Stimulated activated CD4-positive, alpha-beta T cell treated with anti-CD3 and anti-CD28 coated beads, TNF-alpha, amount 100 ng/mL, for 24 hours (primary cell): ENCODE data around the gene USB1.

Experiments used
- DNase-seq, 3 experiments: peaks; one replicate each; pipeline ENCODE4 v3.0.0-alpha.2; 2020; ENCODE audit warnings: low read depth in 3 of 3

Gene USB1, protein sequence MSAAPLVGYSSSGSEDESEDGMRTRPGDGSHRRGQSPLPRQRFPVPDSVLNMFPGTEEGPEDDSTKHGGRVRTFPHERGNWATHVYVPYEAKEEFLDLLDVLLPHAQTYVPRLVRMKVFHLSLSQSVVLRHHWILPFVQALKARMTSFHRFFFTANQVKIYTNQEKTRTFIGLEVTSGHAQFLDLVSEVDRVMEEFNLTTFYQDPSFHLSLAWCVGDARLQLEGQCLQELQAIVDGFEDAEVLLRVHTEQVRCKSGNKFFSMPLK

DNA sequence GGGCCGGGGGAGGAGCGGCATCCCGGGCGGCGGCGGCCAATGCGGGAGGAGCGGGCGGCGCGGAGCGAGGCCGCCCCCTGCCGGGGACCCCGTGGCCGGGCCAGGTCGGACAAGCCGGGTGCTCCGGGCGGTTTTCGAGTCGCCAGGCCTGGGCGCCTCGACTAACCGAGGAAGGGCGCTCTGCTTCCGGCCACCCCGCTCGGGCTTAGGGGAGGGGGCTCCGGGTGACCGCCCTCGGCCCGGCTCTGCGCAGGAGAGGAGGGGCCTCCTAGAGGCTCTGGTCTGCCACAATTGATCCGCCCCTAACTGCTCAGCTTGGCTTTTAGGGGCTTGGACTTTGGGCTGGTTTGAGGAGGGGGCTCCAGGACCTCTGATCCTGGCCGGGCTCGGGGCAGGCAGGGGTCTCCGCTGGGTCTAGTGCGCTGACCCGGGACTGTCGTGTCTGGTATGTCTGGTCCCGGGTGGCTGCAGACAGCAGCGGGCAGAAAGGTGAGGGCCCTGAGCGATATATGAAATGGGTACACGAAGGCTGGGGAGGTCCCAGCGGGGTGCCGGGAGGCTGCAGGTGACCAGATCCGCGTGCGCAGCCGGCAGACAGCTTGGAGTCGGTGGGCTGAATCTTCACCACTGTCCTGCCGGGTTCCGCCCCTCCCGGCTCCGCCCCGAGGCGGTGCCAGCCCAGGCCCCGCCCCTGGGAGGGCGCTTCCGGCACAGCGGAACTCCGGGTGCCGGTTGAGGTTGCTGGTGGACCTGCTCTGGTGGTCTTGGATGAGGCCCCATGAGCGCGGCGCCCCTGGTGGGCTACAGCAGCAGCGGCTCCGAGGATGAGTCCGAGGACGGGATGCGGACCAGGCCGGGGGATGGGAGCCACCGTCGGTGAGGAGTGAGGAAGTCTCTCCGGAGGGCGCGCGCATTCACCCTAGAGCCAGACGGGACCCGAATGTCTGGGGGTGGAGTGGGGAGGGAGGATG is at the start of gene USB1:
TSS of gene USB1 (plus strand) at position 702 of the 971 bp plus-strand sequence. CDS start at position 779, 77 bp downstream.
- DNase-seq, result peak; percentile 61 to 79 (median 66)

- no peak for DNase-seq
Observed at GRCh38 chr16:57952909-57953308, 48.3 kb upstream of the USB1 start.

DNA sequence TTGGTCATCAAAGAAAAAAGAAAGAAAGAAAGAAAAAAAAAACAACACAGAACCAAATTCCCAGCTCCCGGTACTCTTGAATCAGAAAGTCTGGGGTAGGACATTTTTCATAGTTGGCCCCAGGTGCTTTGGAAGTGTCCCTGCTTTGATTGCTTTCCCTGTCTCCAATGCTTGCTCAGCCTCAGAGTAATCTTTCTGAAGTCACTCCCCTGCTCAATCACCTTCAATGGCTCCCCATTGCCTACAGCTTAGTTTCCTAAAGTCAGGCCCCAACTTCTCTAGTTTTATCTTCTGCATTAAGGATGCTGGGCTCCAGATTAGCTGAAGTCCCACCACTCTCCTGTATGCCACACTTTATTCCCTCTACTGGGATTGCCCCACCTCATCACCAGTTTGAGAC is 47.4 kb upstream of the USB1 start:
- DNase-seq, result no peak

GRCh38 chr16:57955572-57956188 is 45.5 kb upstream of the USB1 start:
- DNase-seq, result no peak

DNA sequence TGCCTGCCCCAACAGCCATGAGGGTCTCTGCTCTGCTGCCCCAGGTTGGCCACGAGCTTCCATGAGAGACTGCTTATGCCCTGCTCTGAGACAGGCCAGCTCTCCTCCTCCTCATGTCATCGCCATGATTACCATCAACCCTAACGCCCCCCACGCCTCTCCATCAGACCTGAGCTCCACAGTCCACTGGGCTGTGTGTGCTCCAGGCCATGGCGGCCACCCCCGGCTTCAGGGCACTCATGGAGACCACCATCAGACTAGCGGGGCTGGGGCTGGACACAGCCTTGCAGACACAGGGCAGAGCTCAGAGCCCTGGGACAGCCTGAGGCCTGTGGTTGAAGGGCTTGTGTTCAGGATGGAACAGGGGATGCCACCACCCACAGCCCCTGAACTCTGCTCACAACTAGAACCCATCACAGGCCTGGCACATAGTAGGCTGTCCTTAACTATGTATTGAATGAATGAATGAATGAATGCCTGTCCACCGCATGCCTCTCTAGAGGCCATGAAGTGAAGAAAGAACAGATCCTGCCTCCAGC is 44.9 kb upstream of the USB1 start:
- no peak for DNase-seq

DNA sequence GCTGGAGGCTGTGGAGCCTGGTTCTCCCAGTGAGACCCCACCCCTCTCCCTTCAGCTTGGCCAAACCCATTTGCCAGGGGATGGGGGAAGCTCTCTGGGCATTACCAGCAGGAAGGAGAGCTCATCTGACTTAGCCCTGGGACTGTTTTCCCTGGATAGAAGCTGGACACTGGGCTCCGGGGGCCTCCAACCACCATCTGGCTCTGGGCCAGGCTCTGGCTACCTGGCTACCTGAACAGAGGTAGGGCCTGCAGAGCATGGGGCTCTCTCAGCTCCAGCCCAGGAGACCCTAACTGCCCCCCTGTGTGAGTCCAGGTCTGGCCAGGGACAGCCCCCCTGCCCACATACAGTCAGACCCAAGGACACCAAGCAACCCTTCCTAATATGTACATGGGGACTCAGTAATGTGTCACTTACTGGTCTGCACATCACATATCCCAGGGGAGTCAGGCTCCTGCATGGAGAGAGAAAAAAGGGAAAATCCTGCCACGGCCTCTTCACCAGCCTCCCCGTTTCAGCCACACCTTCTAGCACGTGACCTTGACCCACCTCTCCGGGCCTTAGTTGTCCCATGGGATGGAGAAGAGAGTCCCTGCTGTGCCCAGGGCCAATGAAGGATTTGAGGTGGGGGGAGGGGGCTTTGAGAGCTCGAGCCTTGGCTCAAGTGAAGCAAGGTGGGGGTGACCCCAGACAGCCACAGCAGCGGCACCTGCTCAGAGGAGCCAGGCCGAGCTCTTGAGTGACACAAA is 44.1 kb upstream of the USB1 start:
- no peak for DNase-seq

DNA sequence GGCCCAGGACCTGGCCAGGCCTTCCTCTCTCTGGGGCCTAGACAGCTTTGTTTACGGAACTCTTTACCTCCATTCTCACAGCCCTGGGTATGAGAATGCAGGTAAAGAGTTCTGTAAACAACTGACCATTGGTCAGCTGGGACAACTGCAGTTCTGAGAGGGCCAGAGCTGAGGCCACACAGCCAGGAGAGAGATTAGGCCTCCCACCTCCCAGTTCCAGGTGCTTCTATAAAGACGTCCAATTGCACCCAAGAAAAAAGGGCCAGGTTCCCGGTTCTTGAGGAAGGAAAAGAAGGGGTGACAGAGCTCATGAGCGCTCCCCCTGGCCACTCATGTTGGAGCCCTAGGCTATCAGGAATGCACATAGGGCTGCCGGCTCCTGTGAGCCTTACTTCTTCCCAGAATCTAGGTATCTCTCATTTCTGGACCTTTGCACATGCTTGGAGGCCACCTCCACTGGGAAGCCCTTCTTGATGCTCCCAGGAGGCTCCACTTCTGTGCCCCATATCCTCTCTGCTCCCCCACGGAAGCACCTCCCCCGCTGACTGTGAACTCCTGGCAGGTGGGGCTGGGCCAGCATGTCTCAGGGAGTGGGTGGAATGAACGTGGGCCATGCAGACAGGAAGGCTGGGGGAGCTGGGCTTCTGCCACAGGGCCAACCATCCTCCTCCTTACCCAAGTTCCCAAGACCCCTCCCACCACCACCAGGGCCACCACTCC is 43.4 kb upstream of the USB1 start:
- DNase-seq, result no peak

DNA sequence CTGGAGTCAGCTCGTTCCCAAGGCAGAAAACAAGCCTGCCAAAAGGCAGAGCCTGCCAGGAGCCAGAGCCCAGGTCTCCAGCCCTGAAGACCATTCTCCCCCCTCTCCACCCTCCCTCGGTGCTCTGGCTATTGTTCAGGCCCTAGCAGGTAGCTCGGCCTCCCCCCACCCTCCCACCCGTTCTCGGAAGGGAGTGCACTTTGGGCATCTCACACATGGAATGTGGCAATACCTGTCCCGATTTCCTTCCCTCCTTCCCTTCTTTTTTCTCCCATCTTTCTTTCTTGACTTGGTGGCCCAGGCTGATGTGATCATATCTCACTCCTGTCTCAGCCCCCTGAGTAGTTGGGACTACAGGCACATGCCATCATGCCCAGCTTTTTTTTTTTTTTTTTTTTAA is 42.7 kb upstream of the USB1 start:
- DNase-seq, result no peak

DNA sequence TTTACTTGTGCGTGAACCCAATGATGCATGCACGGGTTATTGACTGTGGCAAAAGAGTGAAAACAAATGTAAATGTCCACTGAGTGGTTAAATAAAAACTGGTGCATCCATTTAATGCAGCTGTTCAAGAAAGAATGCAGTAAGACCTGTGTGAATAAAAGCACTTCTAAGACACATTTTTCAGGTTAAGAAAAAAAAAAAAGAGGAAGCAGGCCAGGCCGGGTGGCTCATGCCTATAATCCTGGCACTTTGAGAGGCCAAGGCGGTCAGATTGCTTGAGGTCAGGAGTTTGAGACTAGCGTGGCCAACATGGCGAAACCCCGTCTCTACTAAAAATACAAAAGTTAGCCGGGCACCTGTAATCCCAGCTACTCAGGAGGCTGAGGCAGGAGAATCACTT is 42.1 kb upstream of the USB1 start:
- DNase-seq, result no peak

GRCh38 chr16:57959804-57960203 is 41.4 kb upstream of the USB1 start:
- no peak for DNase-seq

GRCh38 chr16:57960310-57960709 is 40.9 kb upstream of the USB1 start:
- DNase-seq, result no peak

GRCh38 chr16:57960826-57961472 is 40.3 kb upstream of the USB1 start:
- no peak for DNase-seq

DNA sequence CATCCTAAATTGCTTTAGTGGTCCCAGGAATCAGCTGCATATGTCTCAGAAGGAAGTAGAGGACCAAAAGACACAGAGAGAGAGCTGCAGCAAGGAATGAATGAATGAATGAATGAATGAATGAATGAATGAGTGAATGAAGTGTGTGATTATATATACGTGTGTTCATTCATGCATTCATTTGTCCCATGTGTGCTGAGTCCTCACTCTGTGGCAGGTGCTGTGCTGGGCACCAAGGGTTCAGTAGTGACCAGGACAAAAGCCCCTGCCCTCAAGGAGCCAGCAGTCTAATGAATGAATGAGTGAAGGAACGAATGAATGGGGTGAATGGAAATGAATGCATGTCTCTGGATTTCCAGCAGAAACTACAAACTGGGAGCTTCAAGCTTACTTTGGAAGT is 39.7 kb upstream of the USB1 start:
- no peak for DNase-seq

- no peak for DNase-seq
Observed at GRCh38 chr16:57962046-57962445, 39.2 kb upstream of the USB1 start.

DNA sequence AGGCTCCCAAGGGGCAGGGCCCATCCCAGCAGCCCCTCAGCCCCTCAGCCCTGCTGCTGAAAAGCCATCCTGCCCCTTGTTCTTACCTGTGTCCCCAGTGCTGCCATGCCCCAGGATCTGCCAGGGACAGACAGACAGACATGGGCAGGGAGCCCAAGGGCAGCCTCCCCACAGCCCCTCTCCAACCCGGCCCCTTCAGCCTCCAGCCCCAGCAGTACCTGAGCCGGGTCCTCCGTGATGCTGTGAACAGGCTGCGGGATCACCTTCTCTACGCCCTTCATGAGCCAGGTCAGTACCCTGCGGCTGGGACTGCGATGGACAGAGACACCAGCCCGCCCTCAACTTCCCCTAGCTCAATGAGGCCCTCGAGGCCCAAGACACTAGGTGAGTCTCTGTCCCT is 38.5 kb upstream of the USB1 start:
- no peak for DNase-seq

DNA sequence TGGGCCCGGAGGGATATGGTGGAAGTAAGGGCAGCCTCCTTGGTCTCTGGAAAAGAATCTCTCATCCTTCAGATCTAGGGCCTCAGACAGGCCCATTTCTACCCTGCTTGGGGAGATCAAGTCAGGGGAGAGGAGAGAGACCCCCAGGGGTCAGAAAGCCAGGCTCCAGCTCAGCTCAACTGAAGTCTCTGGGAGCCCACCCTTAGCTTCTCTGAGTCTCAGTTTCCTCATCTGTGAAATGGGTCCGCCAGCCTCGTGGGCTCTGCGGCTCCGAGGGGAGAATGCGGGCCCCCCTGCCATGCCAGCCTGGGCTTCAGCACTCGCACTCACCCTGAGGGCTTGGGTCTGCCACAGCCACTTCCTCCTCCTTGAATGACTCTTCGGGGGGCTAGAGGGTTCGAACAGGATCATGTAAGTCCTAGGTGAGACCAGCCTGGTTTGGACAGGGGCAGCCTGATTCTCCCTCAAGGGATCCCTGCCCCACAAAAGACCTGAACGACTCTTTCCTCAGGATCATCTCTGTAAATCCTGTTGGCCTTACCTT is 37.0 kb upstream of the USB1 start:
- DNase-seq, result no peak

- no peak for DNase-seq
Observed at GRCh38 chr16:57966204-57966771, 34.9 kb upstream of the USB1 start.

DNA sequence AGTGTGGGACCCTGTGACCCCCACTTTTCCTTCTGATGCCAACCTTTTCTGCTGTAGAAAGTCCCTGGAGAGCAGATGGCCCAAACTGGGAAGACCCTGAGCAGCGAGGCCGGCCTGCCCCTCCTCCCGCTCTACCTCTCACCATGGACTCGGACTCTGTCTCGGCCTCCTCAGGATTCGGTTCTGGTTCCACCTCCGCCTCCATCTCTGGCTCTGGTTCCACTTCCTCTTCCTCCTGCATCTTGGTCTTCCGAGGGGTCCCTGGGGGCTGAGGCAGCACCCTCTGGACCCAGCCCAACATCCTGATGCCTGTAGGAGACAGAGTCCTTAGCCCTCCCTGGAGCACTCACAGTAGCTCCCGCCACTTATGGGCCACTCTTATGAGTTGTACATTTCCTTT is 34.2 kb upstream of the USB1 start:
- DNase-seq, result no peak

DNA sequence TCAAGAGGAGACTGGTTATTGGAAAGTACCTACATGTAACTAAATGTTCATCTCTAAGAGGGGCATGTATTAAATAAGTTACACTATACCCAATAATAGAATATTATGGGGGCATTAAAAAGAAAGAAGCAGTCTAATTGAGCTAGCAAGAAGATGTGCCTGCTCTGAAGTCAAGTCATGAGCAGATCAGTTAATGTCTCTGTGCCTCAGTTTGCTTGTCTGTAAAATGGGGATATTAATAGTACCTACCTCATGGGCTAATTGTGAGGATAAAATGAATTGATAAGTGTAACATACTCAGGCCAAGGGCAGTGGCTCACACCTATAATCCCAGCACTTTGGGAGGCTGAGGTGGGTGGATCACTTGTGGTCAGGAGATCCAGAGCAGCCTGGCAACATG is 33.3 kb upstream of the USB1 start:
- DNase-seq, result no peak
